Loucy (cell line): Measurements from ENCODE around the gene OR51G2.

Experiments used
- H2AFZ ChIP-seq: fragments of 200-600 bp; sonication (generic); 2 replicates; pipeline ENCODE4 v1.6.0; 2016; ENCODE audit warnings: antibody characterized with exemption, mild to moderate bottlenecking, low read length, moderate library complexity
- H3F3A ChIP-seq: fragments of 200-600 bp; 2 replicates; pipeline ENCODE4 v1.6.0; 2016; ENCODE audit warnings: antibody characterized with exemption, low read depth, mild to moderate bottlenecking
- H3K27me3 ChIP-seq: fragments of 200-600 bp; sonication (generic); 2 replicates; pipeline ENCODE4 v1.6.1; 2014; ENCODE audit warnings: low read length, mild to moderate bottlenecking; ENCODE audit not compliant: insufficient read depth, poor library complexity, severe bottlenecking
- H3K36me3 ChIP-seq: fragments of 200-600 bp; sonication (generic); 2 replicates; pipeline ENCODE4 v1.6.1; 2016; ENCODE audit warnings: low read length; ENCODE audit not compliant: insufficient read depth
- H3K4me1 ChIP-seq: fragments of 200-600 bp; sonication (generic); 2 replicates; pipeline ENCODE4 v1.5.1; 2014; ENCODE audit warnings: low read length, mild to moderate bottlenecking; ENCODE audit not compliant: insufficient read depth, poor library complexity, severe bottlenecking
- H3K4me2 ChIP-seq: fragments of 200-600 bp; sonication (generic); 2 replicates; pipeline ENCODE4 v1.6.0; 2014; ENCODE audit warnings: antibody characterized with exemption, low read length, low read depth, mild to moderate bottlenecking; ENCODE audit not compliant: poor library complexity, severe bottlenecking
- H3K4me3 ChIP-seq: fragments of 200-600 bp; sonication (generic); 2 replicates; pipeline ENCODE4 v1.5.1; 2014; ENCODE audit warnings: low read length, mild to moderate bottlenecking, mixed read lengths; ENCODE audit not compliant: poor library complexity, severe bottlenecking
- H3K79me2 ChIP-seq: fragments of 200-600 bp; sonication (generic); 2 replicates; pipeline ENCODE4 v1.6.1; 2014; ENCODE audit warnings: low read length; ENCODE audit not compliant: insufficient read depth
- H3K9ac ChIP-seq: fragments of 200-600 bp; sonication (generic); 2 replicates; pipeline ENCODE4 v1.6.0; 2014; ENCODE audit warnings: mild to moderate bottlenecking, low read depth, low read length, moderate library complexity; ENCODE audit not compliant: poor library complexity, severe bottlenecking
- H3K9me2 ChIP-seq: fragments of 200-600 bp; sonication (generic); replicated peaks from 2 replicates; pipeline ENCODE4 v1.6.1; 2016; ENCODE audit warnings: low read depth, low read length, mixed read lengths
- H3K9me3 ChIP-seq: fragments of 200-600 bp; sonication (generic); 2 replicates; pipeline ENCODE4 v1.6.1; 2014; ENCODE audit warnings: mild to moderate bottlenecking, antibody characterized with exemption, low read length, low read depth; ENCODE audit not compliant: insufficient read depth
- H4K20me1 ChIP-seq: fragments of 200-600 bp; sonication (generic); 2 replicates; pipeline ENCODE4 v1.6.0; 2014; ENCODE audit warnings: antibody characterized with exemption, low read length, mild to moderate bottlenecking; ENCODE audit not compliant: insufficient read depth, poor library complexity, severe bottlenecking
- EZH2phosphoT487 ChIP-seq: fragments of 200-600 bp; IDR thresholded peaks from 2 replicates; pipeline ENCODE4 v1.6.1; 2018; ENCODE audit warnings: antibody characterized with exemption, mild to moderate bottlenecking, moderate library complexity, borderline replicate concordance
- TF ChIP-seq, protein P1 (sequence below): fragments of 200-600 bp; sonication (generic); conservative IDR thresholded peaks from 2 replicates; pipeline ENCODE4 v1.5.1; 2014; ENCODE audit warnings: mild to moderate bottlenecking, antibody characterized with exemption, low read length

The OR51G2 gene

DNA sequence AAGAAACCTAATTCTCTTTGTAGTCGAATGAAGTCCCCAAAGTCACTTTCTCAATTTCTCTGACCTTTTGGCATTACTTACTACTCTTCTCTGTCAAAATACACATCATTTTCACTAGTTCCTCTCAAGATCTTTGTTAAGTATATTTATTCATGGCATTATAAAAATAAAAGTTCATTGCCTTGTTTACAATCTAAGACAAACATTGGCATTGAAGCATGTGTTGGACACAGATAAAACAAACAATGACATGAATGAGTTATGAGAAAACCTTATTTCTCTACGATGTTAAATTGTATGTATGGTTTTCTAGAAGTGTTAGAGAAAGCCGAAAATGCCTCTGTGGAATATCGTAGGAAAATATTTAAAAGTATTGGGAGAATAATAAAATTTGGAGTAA is 13.6 kb upstream of the OR51G2 start:
- H3F3A ChIP-seq = no peaks in the 10 kb centered on the region
- no peaks in the 10 kb centered on the region for H4K20me1 ChIP-seq
- no peak for TF ChIP-seq EZH2phosphoT487
- TF ChIP-seq, protein P1, sequence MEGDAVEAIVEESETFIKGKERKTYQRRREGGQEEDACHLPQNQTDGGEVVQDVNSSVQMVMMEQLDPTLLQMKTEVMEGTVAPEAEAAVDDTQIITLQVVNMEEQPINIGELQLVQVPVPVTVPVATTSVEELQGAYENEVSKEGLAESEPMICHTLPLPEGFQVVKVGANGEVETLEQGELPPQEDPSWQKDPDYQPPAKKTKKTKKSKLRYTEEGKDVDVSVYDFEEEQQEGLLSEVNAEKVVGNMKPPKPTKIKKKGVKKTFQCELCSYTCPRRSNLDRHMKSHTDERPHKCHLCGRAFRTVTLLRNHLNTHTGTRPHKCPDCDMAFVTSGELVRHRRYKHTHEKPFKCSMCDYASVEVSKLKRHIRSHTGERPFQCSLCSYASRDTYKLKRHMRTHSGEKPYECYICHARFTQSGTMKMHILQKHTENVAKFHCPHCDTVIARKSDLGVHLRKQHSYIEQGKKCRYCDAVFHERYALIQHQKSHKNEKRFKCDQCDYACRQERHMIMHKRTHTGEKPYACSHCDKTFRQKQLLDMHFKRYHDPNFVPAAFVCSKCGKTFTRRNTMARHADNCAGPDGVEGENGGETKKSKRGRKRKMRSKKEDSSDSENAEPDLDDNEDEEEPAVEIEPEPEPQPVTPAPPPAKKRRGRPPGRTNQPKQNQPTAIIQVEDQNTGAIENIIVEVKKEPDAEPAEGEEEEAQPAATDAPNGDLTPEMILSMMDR = no peak
- H3K9me3 ChIP-seq = no peaks in the 10 kb centered on the region
- H3K27me3 ChIP-seq = no peaks in the 10 kb centered on the region
- no peak overlapping the region for H3K9ac ChIP-seq
- H3K79me2 ChIP-seq = no peaks in the 10 kb centered on the region
- no peak overlapping the region for H3K4me3 ChIP-seq
- H3K4me2 ChIP-seq = no peak overlapping the region
- no peaks in the 10 kb centered on the region for H3K4me1 ChIP-seq
- no peak overlapping the region for H2AFZ ChIP-seq
- 0 out of 2 replicates have a peak, but pooled peaks cover 3% of the 10 kb centered on the region for H3K9me2 ChIP-seq
- H3K36me3 ChIP-seq = no peaks in the 10 kb centered on the region

DNA sequence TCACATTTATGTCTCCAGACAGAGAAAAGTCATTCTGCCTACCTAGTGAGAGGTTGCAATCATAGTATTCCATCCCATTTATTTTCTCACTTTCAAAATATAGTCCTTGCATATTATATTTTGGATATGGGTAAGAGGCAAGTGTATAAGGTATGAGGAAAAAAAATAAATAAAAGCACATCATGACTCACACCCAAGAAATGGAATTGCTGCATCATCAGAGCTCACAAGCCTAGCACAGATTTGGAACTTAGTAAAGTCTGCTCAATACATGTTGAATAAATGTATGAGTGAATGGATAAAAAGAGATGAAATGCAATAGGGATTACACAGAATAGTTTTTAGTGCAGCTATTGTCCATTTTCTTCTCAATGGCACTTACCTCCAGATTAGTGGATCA is 7.5 kb upstream of the OR51G2 start:
- no peak overlapping the region for H3K4me2 ChIP-seq
- H3K9me3 ChIP-seq = no peaks in the 10 kb centered on the region
- H3K27me3 ChIP-seq = no peaks in the 10 kb centered on the region
- TF ChIP-seq EZH2phosphoT487 = no peak
- TF ChIP-seq, protein P1 = no peak
- no peak overlapping the region for H3K9ac ChIP-seq
- no peak overlapping the region for H3K4me3 ChIP-seq
- H2AFZ ChIP-seq = no peak overlapping the region
- H3K9me2 ChIP-seq = no peaks in the 10 kb centered on the region
- H3K79me2 ChIP-seq = no peaks in the 10 kb centered on the region
- H3F3A ChIP-seq = no peaks in the 10 kb centered on the region
- no peaks in the 10 kb centered on the region for H3K36me3 ChIP-seq
- H3K4me1 ChIP-seq = no peaks in the 10 kb centered on the region
- no peaks in the 10 kb centered on the region for H4K20me1 ChIP-seq

DNA sequence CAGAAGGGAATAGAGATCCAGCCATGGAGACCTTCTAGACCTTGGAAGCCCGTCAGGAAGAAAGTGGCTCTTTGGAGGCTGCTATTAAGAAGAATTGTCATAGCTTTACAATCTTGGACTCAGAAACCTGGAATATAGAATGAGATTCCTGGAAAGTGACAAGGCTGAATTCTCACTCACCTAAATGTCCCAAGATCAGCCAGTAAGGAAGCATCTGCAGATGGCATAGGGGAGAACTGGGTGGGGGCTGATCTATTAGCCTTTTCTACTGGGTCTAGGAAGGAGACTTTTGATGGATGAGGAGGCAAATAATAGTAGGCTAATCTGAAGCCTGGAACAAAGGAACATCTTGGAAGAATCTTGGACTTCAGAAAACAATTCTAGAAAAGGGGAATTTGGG is 5.1 kb upstream of the OR51G2 start, which contains the start of gene OR51G1:
Gene OR51G1, minus strand, starts transcription at position 101 of the 400 bp plus-strand sequence. Its CDS starts 0 bp downstream, at position 101.
- Histone ChIP-seq H3K36me3 (no peaks in the 10 kb centered on the region), H3K4me1 (no peaks in the 10 kb centered on the region), H3K27me3 (no peaks in the 10 kb centered on the region), H3K4me2 (no peak within 1 kb of the TSS), H3K9me2 (no peaks in the 10 kb centered on the region), H4K20me1 (no peaks in the 10 kb centered on the region), H2AFZ (no peak within 1 kb of the TSS), H3F3A (no peaks in the 10 kb centered on the region), H3K9ac (no peak within 1 kb of the TSS), H3K4me3 (no peak within 1 kb of the TSS), H3K9me3 (no peaks in the 10 kb centered on the region), H3K79me2 (no peaks in the 10 kb centered on the region)
- TF ChIP-seq, protein P1 = no peak
- no peak for TF ChIP-seq EZH2phosphoT487
